A549 (cell line): ENCODE measurements around the gene LAIR1. TPM values are rescaled to one million over a fixed set of nuclear protein-coding genes. Genes with fewer than 3 reads are reported as not detected.

Source experiments
- ATAC-seq, 2 experiments: fragments of 200-7000 bp in 1 of 2; fragments of >200 bp in 1 of 2; cut with Nextera tagmentation in 1 of 2; cut with Tn5 transposase in 1 of 2; 3 replicates each; pipeline versions ENCODE4 v1.8.0 to v1.9.1; 2018 to 2020; ENCODE audit warnings: mild to moderate bottlenecking in 1 of 2, moderate library complexity in 1 of 2
- CTCF ChIA-PET: fragments of 300-600 bp; sonication (Branson Sonifier 250); formaldehyde crosslinking; extraction: SDS; loops from one replicate; lab custom pipeline; 2021; ENCODE audit warnings: antibody characterized with exemption, inconsistent platforms; lab: Yijun Ruan, JAX
- POLR2A ChIA-PET: fragments of 350-600 bp; formaldehyde crosslinking; extraction: SDS; loops from one replicate; lab custom pipeline; 2021; ENCODE audit warnings: antibody characterized with exemption, inconsistent platforms; lab: Yijun Ruan, JAX
- DNase-seq, 2 experiments: peaks; one replicate each; pipeline versions ENCODE4 v3.0.0 to v3.0.0-alpha.2; 2011 to 2016; ENCODE audit warnings: low read depth in 1 of 2, low spot score in 1 of 2
- FAIRE-seq: peaks from 2 replicates; lab custom pipeline; 2011; peaks lifted over from hg19 to GRCh38; lab: Jason Lieb, UNC
- H3K27ac ChIP-seq, 2 experiments: fragments of >200 bp; sonication (Bioruptor Twin); formaldehyde crosslinking; 3 replicates each; pipeline ENCODE4 v1.5.1; 2016 to 2017
- H3K4me1 ChIP-seq: fragments of >200 bp; sonication (Bioruptor Twin); formaldehyde crosslinking; 3 replicates; pipeline ENCODE4 v1.6.1; 2016
- H3K4me2 ChIP-seq: fragments of >200 bp; sonication (Bioruptor Twin); formaldehyde crosslinking; 3 replicates; pipeline ENCODE4 v1.6.1; 2016
- H3K4me3 ChIP-seq: fragments of >200 bp; sonication (Bioruptor Twin); formaldehyde crosslinking; 3 replicates; pipeline ENCODE4 v1.5.1; 2016
- H3K9me3 ChIP-seq: fragments of >200 bp; sonication (Bioruptor Twin); formaldehyde crosslinking; 3 replicates; pipeline ENCODE4 v1.6.1; 2016
- CHD4 ChIP-seq: fragments of 200-600 bp; sonication (generic); IDR thresholded peaks from 2 replicates; pipeline ENCODE4 v1.6.1; 2016; ENCODE audit warnings: antibody characterized with exemption, mild to moderate bottlenecking, borderline replicate concordance
- CTCF ChIP-seq: fragments of >200 bp; sonication (Bioruptor Twin); formaldehyde crosslinking; IDR thresholded peaks from 3 replicates; pipeline ENCODE4 v1.5.1; 2016
- GATA3 ChIP-seq: IDR thresholded peaks from 2 replicates; pipeline ENCODE4 v1.6.1; 2012; ENCODE audit warnings: borderline replicate concordance
- MAX ChIP-seq: IDR thresholded peaks from 2 replicates; pipeline ENCODE4 v1.6.1; 2012
- RAD21 ChIP-seq, 2 experiments: fragments of >200 bp in 1 of 2; sonication (Bioruptor Twin) in 1 of 2; formaldehyde crosslinking in 1 of 2; IDR thresholded peaks in 1 of 2; conservative IDR thresholded peaks in 1 of 2; 2 replicates in 1 of 2; 3 replicates in 1 of 2; pipeline ENCODE4 v1.6.1; 2012 to 2018; ENCODE audit warnings: inconsistent platforms in 1 of 2
- REST ChIP-seq: fragments of 200-600 bp; sonication (generic); IDR thresholded peaks from 2 replicates; pipeline ENCODE4 v1.6.1; 2016; ENCODE audit warnings: antibody characterized with exemption, mild to moderate bottlenecking, moderate library complexity
- RFX5 ChIP-seq: fragments of 450-650 bp; IDR thresholded peaks from 2 replicates; pipeline ENCODE4 v1.7.1; 2014; ENCODE audit warnings: antibody characterized with exemption, mild to moderate bottlenecking, moderate library complexity
- RNF2 ChIP-seq: fragments of 200-600 bp; sonication (generic); IDR thresholded peaks from 2 replicates; pipeline ENCODE4 v1.6.1; 2016; ENCODE audit warnings: low read depth, mild to moderate bottlenecking, antibody characterized with exemption, moderate library complexity, borderline replicate concordance
- TFCP2L1 ChIP-seq: fragments of 250-450 bp; sonication (Bioruptor Pico); IDR thresholded peaks from 2 replicates; pipeline ENCODE4 v1.5.0; 2021; ENCODE audit warnings: mild to moderate bottlenecking
- USF2 ChIP-seq: fragments of 450-650 bp; IDR thresholded peaks from 2 replicates; pipeline ENCODE4 v1.6.1; 2014; ENCODE audit warnings: antibody characterized with exemption
- ZFP36 ChIP-seq: fragments of 450-650 bp; IDR thresholded peaks from 2 replicates; pipeline ENCODE4 v1.6.1; 2014; ENCODE audit warnings: borderline replicate concordance; ENCODE audit not compliant: partially characterized antibody
- ZSCAN20 ChIP-seq: fragments of 250-450 bp; sonication (Bioruptor Pico); IDR thresholded peaks from 2 replicates; pipeline ENCODE4 v1.8.0; 2022; ENCODE audit warnings: mild to moderate bottlenecking, moderate library complexity
- WGBS: methylation state at CpG from one replicate; pipeline ENCODE4 v1.1.6; 2017; ENCODE audit errors: missing lambda C conversion rate; 5-methylcytosine and 5-hydroxymethylcytosine counted together
- polyA plus RNA-seq, 4 experiments: library from polyadenylated mRNA; depleted of rRNA in 3 of 4; stranded (reverse); fragments of >200 nt; fragmentation: RNase III in 1 of 4; extraction: RNeasy Plus Mini Kit Qiagen cat#74134 plus additional on column Dnase treatment in 1 of 4; gene quantifications; 2 replicates in 3 of 4; 3 replicates in 1 of 4; pipeline ENCODE4 v1.2.3, GENCODE V29; 2011 to 2017

LAIR1 gene
- polyA plus RNA-seq, 2 of the 4 experiments (the other 2 are of a cell fraction), result not detected

GRCh38 chr19:54339646-54340358, 24.9 kb downstream of the LAIR1 start (continued):
- TF ChIP-seq REST (no peak), RNF2 (no peak), RAD21 (conservative IDR thresholded peaks at IDR 0.05 in 1 of 2, IDR thresholded peaks at IDR 0.05 in 1 of 2) (no peak), ZSCAN20 (CRISPR knock-in tag) (no peak)

GRCh38 chr19:54338521-54338920, 26.2 kb downstream of the LAIR1 start:
- TF ChIP-seq MAX (no peak), TFCP2L1 (no peak), CHD4 (no peak), GATA3 (no peak)
- Histone ChIP-seq H3K27ac (no peak overlapping the region), H3K4me2 (no peak overlapping the region), H3K4me3 (no peak overlapping the region), H3K9me3 (no peaks in the 10 kb centered on the region), H3K4me1 (no peaks in the 10 kb centered on the region)
- ATAC-seq, result no peak
- FAIRE-seq, result no peak
- no peak for DNase-seq
- POLR2A ChIA-PET, result interaction anchor here (0.5 kb wide), 1 partner anchor 178 kb away, joined by 5 read pairs; no protein-coding TSS in a partner anchor
- WGBS, result 5% methylated on average over 6 of the region's 6 CpGs
- CTCF ChIA-PET, result interaction anchor here (1.6 kb wide), 1 partner anchor 17 kb away, joined by 3 read pairs; no protein-coding TSS in a partner anchor

- Histone ChIP-seq H3K9me3 (no peaks in the 10 kb centered on the region), H3K4me2 (no peak overlapping the region), H3K27ac (no peak overlapping the region), H3K4me1 (no peaks in the 10 kb centered on the region), H3K4me3 (no peak overlapping the region)
- ChIA-PET CTCF (no interaction called here), POLR2A (no interaction called here)
- WGBS, result 25% methylated on average over 9 of the region's 9 CpGs
- ATAC-seq, result no peak
- DNase-seq, result no peak
- FAIRE-seq, result no peak
- no peak for TF ChIP-seq RFX5
- no peak for TF ChIP-seq USF2
- no peak for TF ChIP-seq CTCF
- no peak for TF ChIP-seq RAD21 (conservative IDR thresholded peaks at IDR 0.05 in 1 of 2, IDR thresholded peaks at IDR 0.05 in 1 of 2)
- TF ChIP-seq ZFP36, result no peak
Observed at GRCh38 chr19:54337858-54338230, 26.9 kb downstream of the LAIR1 start.
